HG02588 (cell line): ENCODE measurements around the gene SGO2.
"Not testable (repeated sequence)": the region's sequence is repeated elsewhere in the genome, so short reads cannot be mapped to it uniquely, and the experiment has no call there.

Experiments
- ATAC-seq: cut with Tn5 transposase; IDR thresholded peaks from one replicate; pipeline ENCODE4 v1.9.1; 2021; ENCODE audit warnings: mild to moderate bottlenecking, moderate library complexity; ENCODE audit not compliant: unreplicated experiment

SGO2 gene

GRCh38 chr2:200592406-200593075, 66.5 kb downstream of the SGO2 start:
- no peak for ATAC-seq

DNA sequence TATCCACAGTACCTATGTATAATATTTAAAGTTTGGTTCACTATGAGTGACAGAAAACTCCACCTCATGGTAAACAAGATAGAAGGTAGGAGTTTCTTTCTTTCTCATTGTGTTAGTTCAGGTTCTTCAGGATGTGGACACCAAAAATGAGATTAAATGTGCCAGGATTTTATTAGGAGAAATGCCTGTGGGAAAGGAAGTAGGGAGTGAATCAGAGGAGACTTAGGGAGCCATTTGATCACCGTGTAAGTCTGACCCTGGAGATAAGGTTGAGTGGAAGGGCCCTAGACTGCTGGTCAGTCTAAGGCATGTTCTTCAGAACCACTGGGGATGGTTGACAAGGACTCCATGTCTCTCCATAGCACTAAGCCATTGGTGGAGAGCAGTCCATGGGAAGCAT, 67.9 kb downstream of the SGO2 start:
- ATAC-seq = no peak

DNA sequence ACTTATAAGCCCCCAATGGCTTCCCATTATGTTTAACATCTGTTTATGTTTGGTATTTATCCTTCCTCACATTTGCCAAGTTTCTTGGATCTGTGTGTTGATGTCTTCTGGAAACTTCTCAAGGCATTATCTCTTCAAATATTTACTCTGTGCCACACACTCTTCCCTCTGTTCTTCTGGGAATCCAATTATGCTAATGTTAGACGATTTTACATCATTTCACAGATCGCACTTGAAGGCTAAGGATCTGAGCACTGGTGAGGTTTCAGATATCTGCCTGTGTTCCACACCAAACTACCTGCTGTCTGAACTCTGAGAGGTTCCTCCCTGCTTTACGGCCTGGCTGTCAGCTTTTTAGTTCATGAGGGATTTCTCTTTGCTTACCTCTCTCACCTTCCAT, 69.9 kb downstream of the SGO2 start:
- ATAC-seq = no peak

GRCh38 chr2:200596774-200597570, 71.0 kb downstream of the SGO2 start:
- no peak for ATAC-seq

DNA sequence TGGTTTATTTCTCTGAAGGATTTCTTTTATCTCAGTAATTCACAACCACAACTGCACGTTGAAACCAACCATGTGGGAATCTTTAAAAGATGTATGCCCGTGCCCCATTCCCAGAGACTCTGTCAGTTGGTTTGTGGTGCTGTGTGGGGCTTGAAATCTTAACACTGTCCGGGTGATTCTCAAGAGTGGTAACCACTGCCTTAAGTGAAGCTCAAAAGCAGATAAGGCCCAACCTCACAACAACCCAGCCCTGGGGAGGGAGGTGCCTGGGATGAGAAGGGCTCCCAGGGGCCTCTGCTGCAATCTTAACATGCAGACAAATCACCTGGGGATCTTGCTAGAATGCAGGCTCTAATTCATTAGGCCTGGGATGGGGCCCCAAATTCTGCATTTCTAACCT, 73.2 kb downstream of the SGO2 start:
- no peak for ATAC-seq

DNA sequence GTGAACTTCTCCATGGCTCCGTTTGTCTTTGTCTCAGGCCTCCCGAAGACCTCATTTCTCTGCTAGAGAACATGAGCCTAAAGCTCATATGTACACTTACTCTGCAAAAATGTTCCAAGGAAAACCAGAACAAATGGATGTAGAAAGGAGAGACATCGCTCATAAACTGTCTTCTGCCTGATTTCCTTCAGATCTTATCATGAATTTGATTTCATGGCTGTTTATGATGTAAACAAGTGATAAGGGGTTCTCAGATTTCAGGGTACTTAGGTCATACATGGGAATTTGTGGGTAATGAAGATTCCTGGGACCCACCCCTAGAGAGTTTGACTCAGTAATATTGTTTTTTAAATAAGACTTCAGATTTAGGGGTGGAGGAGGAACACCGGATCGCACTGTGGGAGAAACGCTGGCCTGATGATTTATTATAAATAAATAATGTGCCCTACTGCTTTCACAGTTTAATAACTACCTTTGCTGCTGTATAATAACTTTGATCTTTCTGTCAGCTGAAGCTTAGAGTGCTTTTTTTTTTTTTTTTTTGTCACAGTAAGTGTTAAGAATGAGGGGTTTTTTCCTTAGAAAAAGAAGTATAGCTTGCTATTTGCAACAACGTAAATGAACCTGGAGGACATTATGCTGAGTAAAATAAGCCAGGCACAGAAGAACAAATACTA, 74.7 kb downstream of the SGO2 start:
- ATAC-seq = no peak

DNA sequence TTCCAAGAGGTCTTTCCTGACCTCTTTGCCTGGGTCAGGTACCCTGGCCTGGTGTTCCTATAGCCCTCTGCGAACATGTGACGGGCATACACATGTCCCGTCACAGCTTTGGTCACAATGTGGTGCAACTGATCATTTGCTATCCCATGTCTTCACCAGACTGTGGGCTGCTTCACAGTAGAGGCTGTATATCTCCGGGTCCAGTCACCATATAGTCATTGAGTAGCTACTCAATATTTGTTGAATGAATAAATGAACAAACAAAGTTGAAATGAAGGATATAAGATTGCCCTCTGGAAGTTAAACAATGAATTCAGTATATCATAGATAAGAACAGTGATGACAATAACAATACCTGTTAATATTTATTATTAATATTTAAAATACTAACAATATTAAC, 76.6 kb downstream of the SGO2 start:
- no peak for ATAC-seq

DNA sequence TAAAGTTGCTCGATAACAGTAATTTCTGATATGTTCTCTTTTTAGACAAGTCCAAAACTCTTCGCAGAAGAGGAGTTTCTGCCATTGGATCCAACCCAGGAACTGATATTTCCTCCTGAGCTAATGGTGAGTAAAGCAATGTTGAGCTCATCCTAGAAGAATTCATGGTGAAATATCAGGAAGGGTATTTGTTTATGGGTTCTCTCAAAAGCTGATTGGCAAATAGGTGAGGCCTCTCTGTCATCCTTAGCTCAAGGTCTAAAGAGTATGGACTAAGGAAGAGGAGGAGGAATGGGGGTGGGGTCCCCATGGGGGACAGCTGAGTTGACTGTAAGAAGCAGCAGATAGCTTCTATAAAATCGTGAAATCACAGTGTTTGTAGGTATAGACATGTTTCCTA, 78.0 kb downstream of the SGO2 start:
- no peak for ATAC-seq

GRCh38 chr2:200604571-200605255, 78.7 kb downstream of the SGO2 start:
- ATAC-seq = no peak

GRCh38 chr2:200608341-200609027, 82.5 kb downstream of the SGO2 start:
- no peak for ATAC-seq

DNA sequence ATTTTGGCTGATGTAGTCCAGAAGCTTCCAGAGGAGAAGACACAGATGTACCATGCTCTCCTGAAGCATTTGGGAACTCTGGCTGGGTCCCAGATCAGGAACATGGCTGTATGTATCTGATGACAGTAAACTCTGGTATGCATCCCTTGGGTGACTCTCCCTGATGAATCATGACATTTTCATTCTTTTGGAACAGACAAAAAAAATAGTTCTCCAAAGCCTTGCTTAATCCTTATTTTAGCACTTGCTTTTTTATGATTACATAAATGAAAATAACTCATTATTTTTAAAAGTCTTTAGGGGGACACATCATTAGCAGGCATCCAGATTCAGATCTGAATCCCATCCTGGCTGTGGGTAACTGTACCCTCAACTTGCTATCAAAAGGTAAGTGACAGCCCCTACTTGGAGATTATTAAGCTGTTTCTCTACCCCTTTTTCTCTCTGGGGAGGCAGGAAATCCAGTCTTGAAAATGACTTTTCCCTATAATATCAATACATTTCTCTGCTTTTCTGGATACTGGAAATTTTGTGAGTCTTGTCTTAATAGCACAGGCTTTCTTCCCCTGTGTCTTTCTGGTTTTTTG, 83.1 kb downstream of the SGO2 start:
- no peak for ATAC-seq

GRCh38 chr2:200610217-200610616, 84.2 kb downstream of the SGO2 start:
- not testable (repeated sequence) for ATAC-seq

DNA sequence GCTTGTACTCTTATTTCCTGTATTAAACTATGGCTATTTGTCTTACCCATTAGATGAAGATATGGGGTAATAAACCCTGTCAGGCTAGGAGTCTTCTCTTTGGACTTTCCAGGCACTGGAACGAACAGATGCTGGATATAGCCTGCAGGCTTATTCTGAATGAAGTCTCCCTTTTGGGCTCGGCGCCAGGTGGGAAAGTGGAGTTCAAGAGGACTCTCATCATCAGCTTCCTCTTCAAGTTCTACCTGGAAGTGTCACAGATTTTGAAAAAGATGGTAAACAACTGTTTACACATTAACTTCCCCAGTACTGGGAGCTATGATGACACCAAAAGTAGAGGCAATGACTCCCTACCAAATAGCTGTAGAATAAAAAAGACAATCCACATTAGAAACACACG, 87.7 kb downstream of the SGO2 start:
- no peak for ATAC-seq

DNA sequence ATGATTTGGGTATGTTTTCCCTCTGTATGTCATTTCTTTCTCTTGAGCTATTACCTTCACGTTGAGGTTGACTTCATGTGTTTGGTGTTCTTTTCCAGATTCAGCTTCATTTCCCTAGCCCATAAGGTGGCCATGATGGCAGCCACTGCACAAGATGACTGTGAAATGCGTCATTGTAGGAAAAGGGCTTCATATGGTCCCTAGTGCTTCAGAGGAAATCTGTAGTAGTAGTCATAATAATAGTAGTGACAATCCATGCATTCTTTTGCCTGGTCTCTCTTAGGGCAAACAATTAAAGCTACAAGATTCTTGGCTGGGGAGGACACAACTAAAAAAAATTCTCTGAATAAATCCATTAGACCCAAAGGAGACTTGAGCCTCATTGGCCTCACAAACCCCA, 88.2 kb downstream of the SGO2 start:
- no peak for ATAC-seq

DNA sequence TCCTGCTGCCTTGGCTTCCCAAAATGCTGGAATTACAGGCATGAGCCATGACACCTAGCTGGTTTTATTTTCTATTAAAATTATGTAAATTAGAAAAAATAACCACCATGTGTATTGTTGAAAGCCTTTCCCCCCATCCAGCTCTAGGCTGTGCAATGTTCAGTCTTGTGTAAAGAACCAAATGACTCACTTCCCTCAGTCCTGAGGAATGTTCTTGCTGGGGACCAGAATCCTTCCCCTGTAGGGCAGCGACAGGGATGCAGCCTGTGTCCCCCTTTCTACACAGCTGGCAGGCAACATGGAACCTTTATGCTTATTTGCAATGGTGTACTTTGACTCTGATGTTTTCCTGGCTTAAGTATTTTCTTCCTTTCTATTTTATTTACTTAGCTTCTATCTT, 89.2 kb downstream of the SGO2 start:
- ATAC-seq = no peak

GRCh38 chr2:200616193-200616592, 90.2 kb downstream of the SGO2 start:
- ATAC-seq = no peak

DNA sequence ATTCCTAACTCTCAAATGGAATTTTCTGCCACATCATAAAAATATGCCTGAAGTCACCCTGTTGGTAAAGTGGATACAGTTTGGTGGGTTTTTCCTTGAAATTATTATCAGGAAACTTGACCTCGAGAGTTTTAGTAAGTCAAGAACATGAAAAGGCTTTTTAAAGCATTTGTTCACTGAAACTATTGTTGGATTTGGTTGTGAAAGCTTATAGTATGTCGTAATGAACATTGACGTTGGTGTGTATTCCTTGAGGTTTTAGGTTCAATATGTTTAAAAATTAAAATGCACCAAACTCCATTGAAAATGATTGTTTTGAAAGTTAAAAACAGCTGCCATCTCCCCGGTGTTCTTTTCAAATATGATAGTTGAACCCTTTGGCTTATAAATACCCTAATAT, 90.6 kb downstream of the SGO2 start:
- ATAC-seq = no peak

GRCh38 chr2:200617156-200618053, 91.4 kb downstream of the SGO2 start:
- no peak for ATAC-seq

DNA sequence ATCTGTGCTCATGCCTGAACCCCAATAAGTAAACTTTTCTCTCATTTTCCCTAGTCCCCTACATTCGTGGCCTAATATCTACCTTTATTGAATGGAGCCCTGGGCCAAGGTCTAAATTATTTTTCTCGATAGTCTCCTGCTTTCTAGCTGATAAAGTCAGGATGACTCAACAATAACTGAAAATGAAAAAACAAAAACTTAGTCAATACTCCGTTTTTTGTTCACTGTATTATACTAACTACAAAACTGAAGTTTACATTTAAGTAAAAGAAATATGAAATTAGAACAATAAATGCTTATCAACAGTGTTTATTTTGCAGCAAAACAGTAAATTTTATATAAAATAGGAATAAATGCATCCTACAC, 92.0 kb downstream of the SGO2 start:
- ATAC-seq = no peak

- ATAC-seq = no peak
Observed at GRCh38 chr2:200618590-200619021, 92.6 kb downstream of the SGO2 start.
